Measurements from ENCODE around the gene RTN4R. TPM values are rescaled to one million over a fixed set of nuclear protein-coding genes. Genes with fewer than 3 reads are reported as not detected.
"Not testable (repeated sequence)": the region's sequence is repeated elsewhere in the genome, so short reads cannot be mapped to it uniquely, and the experiment has no call there.

The RTN4R gene
- total and polyA plus RNA-seq, 2 donors (not counting 1 experiment from before 2014, with no cell fraction given): 0.42 to 0.79 TPM

- no peak for DNase-seq
- Histone ChIP-seq H3K4me1 (ENCODE audit: control insufficient read depth in 2 of 2, insufficient read depth in 2 of 2, low read length in 2 of 2) (peaks cover 8 to 14% of the 10 kb centered on the region in 2 donors), H3K9me3 (ENCODE audit: control extremely low read depth in 1 of 3, control insufficient read depth in 2 of 3, insufficient read depth in 1 of 3, low read length in 2 of 3) (no peaks in the 10 kb centered on the region), H3K36me3 (replicated peaks in 1 of 2; ENCODE audit: control extremely low read depth in 1 of 2, control insufficient read depth in 1 of 2, extremely low read depth in 1 of 2, insufficient read depth in 2 of 2, low read length in 1 of 2) (no peaks in the 10 kb centered on the region), H2AFZ (ENCODE audit: insufficient read depth, low read depth, low read length, poor library complexity, severe bottlenecking) (no peak overlapping the region), H4K20me1 (ENCODE audit: control insufficient read depth, insufficient read depth, low read length, poor library complexity, severe bottlenecking) (no peaks in the 10 kb centered on the region), H3K9ac (ENCODE audit: low read length) (no peak overlapping the region), H3K27ac (ENCODE audit: low read length in 2 of 2) (no peak overlapping the region), H3K27me3 (replicated peaks in 1 of 4; ENCODE audit: control extremely low read depth in 1 of 4, control insufficient read depth in 3 of 4, insufficient read depth in 4 of 4, low read length in 3 of 4) (peaks cover 0 to 9% (median 3%) of the 10 kb centered on the region in 4 experiments), H3K79me2 (ENCODE audit: control insufficient read depth, insufficient read depth, low read length) (no peaks in the 10 kb centered on the region), H3K4me3 (ENCODE audit: control extremely low read depth in 1 of 5, extremely low read depth in 1 of 5, insufficient read depth in 1 of 5, low read depth in 2 of 5, low read length in 4 of 5) (no peak overlapping the region), H3K4me2 (replicated peaks; ENCODE audit: low read depth, low read length, poor library complexity, severe bottlenecking) (no peak overlapping the region)
- H3K4me3 Mint-ChIP-seq: no peak overlapping the region
- POLR2A ChIA-PET: no interaction called here
- H3K9me3 Mint-ChIP-seq (ENCODE audit: insufficient read depth): no peaks in the 10 kb centered on the region
- H3K4me1 Mint-ChIP-seq: peaks cover 5% of the 10 kb centered on the region
- no peak for ATAC-seq (ENCODE audit: low read depth)
- CTCF ChIA-PET: no interaction called here
- TF ChIP-seq EZH2 (IDR thresholded peaks at IDR 0.05; ENCODE audit: borderline replicate concordance, insufficient read depth, low read depth, low read length, poor library complexity, severe bottlenecking): no peak
- TF ChIP-seq CTCF (IDR thresholded peaks at IDR 0.05): no peak
- WGBS (ENCODE audit: insufficient coverage): 87% methylated on average over 10 of the region's 14 CpGs
- H3K27me3 Mint-ChIP-seq: peaks cover 3% of the 10 kb centered on the region
- H3K27ac Mint-ChIP-seq: no peak overlapping the region
- intact Hi-C loops (cut with micrococcal nuclease): no loop called here
Observed at GRCh38 chr22:20271114-20271994, 3.2 kb upstream of the RTN4R start.

- intact Hi-C loops (cut with micrococcal nuclease); H3K9me3 Mint-ChIP-seq (ENCODE audit: insufficient read depth); H3K9me3 ChIP-seq (ENCODE audit: control extremely low read depth in 1 of 3, control insufficient read depth in 2 of 3, insufficient read depth in 1 of 3, low read length in 2 of 3); ATAC-seq (ENCODE audit: low read depth); H3K9ac ChIP-seq (ENCODE audit: low read length); H3K4me3 ChIP-seq (ENCODE audit: control extremely low read depth in 1 of 5, extremely low read depth in 1 of 5, insufficient read depth in 1 of 5, low read depth in 2 of 5, low read length in 4 of 5); H2AFZ ChIP-seq (ENCODE audit: insufficient read depth, low read depth, low read length, poor library complexity, severe bottlenecking); H4K20me1 ChIP-seq (ENCODE audit: control insufficient read depth, insufficient read depth, low read length, poor library complexity, severe bottlenecking); H3K79me2 ChIP-seq (ENCODE audit: control insufficient read depth, insufficient read depth, low read length); H3K27ac Mint-ChIP-seq; H3K27ac ChIP-seq (ENCODE audit: low read length in 2 of 2); DNase-seq; H3K36me3 ChIP-seq (replicated peaks in 1 of 2; ENCODE audit: control extremely low read depth in 1 of 2, control insufficient read depth in 1 of 2, extremely low read depth in 1 of 2, insufficient read depth in 2 of 2, low read length in 1 of 2); H3K4me1 Mint-ChIP-seq; H3K4me2 ChIP-seq (replicated peaks; ENCODE audit: low read depth, low read length, poor library complexity, severe bottlenecking); POLR2A ChIA-PET; H3K27me3 ChIP-seq (replicated peaks in 1 of 4; ENCODE audit: control extremely low read depth in 1 of 4, control insufficient read depth in 3 of 4, insufficient read depth in 4 of 4, low read length in 3 of 4); H3K27me3 Mint-ChIP-seq: not testable (repeated sequence)
- H3K4me1 ChIP-seq (ENCODE audit: control insufficient read depth in 2 of 2, insufficient read depth in 2 of 2, low read length in 2 of 2): peaks cover 8 to 14% of the 10 kb centered on the region in 2 donors
- CTCF ChIA-PET: interaction anchor here (1.7 to 2.5 kb wide), 2 partner anchors 14 to 113 kb away, joined by 5 to 10 read pairs; no protein-coding TSS in a partner anchor
- H3K4me3 Mint-ChIP-seq: peak overlapping the region; percentile 7
- WGBS (ENCODE audit: insufficient coverage): 84% methylated on average over 19 of the region's 23 CpGs
Observed at GRCh38 chr22:20270190-20271113, 2.3 kb upstream of the RTN4R start.

GRCh38 chr22:20269673-20270072, 1.6 kb upstream of the RTN4R start:
- H3K27ac Mint-ChIP-seq; H3K4me3 ChIP-seq (ENCODE audit: control extremely low read depth in 1 of 5, extremely low read depth in 1 of 5, insufficient read depth in 1 of 5, low read depth in 2 of 5, low read length in 4 of 5); H3K36me3 ChIP-seq (replicated peaks in 1 of 2; ENCODE audit: control extremely low read depth in 1 of 2, control insufficient read depth in 1 of 2, extremely low read depth in 1 of 2, insufficient read depth in 2 of 2, low read length in 1 of 2); H2AFZ ChIP-seq (ENCODE audit: insufficient read depth, low read depth, low read length, poor library complexity, severe bottlenecking); H3K27me3 ChIP-seq (replicated peaks in 1 of 4; ENCODE audit: control extremely low read depth in 1 of 4, control insufficient read depth in 3 of 4, insufficient read depth in 4 of 4, low read length in 3 of 4); H3K9me3 ChIP-seq (ENCODE audit: control extremely low read depth in 1 of 3, control insufficient read depth in 2 of 3, insufficient read depth in 1 of 3, low read length in 2 of 3); H3K27me3 Mint-ChIP-seq; H3K4me1 Mint-ChIP-seq; DNase-seq; POLR2A ChIA-PET; intact Hi-C loops (cut with micrococcal nuclease); ATAC-seq (ENCODE audit: low read depth); H3K9me3 Mint-ChIP-seq (ENCODE audit: insufficient read depth); H3K4me2 ChIP-seq (replicated peaks; ENCODE audit: low read depth, low read length, poor library complexity, severe bottlenecking); H3K9ac ChIP-seq (ENCODE audit: low read length); H3K79me2 ChIP-seq (ENCODE audit: control insufficient read depth, insufficient read depth, low read length); H3K27ac ChIP-seq (ENCODE audit: low read length in 2 of 2); H4K20me1 ChIP-seq (ENCODE audit: control insufficient read depth, insufficient read depth, low read length, poor library complexity, severe bottlenecking): not testable (repeated sequence)
- H3K4me1 ChIP-seq (ENCODE audit: control insufficient read depth in 2 of 2, insufficient read depth in 2 of 2, low read length in 2 of 2): peaks cover 8 to 14% of the 10 kb centered on the region in 2 donors
- CTCF ChIA-PET: interaction anchor here (1.7 to 2.5 kb wide), 2 partner anchors 14 to 113 kb away, joined by 5 to 10 read pairs; no protein-coding TSS in a partner anchor
- 91% methylated on average over 7 of the region's 8 CpGs for WGBS (ENCODE audit: insufficient coverage)
- peak overlapping the region; percentile 32 for H3K4me3 Mint-ChIP-seq
